Measurements from ENCODE around the gene MSL1. TPM values are rescaled to one million over a fixed set of nuclear protein-coding genes. Genes with fewer than 3 reads are reported as not detected.

Gene MSL1
- total and polyA plus RNA-seq, 9 of the 15 experiments (the other 6 are each of a cell fraction or from before 2014, with no cell fraction given) = 13.8 to 120 (median 61.9) TPM

DNA sequence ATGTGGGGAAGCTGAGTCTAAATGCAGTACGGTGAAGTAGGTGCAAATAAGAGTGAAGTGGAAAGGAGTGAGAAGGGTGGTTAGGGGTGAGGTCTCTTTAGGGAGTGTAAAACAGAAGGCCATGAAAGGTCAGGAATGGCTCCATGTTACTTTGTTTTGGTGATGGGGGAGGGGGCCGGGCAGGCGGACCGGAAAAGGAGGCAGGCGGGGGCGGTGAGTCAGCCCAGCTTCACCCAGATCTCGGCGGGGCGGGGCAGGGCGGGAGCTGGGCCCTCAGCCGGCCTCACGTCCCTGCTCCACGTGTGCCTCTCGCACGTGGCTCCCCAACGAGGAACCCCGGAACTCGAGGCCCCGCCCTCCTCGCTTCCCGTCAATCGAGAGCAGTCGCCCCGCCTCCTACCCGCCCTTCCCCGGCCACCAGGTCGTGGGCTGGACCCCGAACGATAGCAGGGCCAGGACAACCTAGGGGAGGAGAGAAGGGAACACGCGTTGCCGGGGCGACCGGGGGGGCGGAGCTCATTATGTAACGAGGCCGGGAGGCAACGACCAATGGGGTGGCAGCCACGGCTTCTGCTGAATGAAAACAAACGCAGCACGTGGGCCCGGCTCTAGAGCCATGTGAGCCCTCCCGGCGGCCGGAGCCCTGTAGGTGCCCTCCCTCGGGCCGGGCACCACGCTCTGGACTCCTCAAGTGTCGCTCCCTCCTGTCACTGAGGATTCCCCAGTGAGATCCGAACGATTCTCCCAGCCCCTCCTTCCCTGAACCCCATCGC is 22.7 kb upstream of the MSL1 start (continued):
- TF ChIP-seq SREBF2 (CRISPR knock-in tag; IDR thresholded peaks at IDR 0.05) = no peak
- TF ChIP-seq KLF1 (tag; IDR thresholded peaks at IDR 0.05) = no peak
- no peak; the same call in 1 of the 2 replicates for TF ChIP-seq NFIC (IDR thresholded peaks at IDR 0.05)
- TF ChIP-seq RBM39 (optimal IDR thresholded peaks at IDR 0.05; ENCODE audit: low read depth, low read length) = peak; percentile 57
- TF ChIP-seq ELF4 (CRISPR knock-in tag; IDR thresholded peaks at IDR 0.05) = peak; percentile 87
- TF ChIP-seq, protein P1, sequence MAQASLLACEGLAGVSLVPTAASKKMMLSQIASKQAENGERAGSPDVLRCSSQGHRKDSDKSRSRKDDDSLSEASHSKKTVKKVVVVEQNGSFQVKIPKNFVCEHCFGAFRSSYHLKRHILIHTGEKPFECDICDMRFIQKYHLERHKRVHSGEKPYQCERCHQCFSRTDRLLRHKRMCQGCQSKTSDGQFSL (CRISPR knock-in tag; IDR thresholded peaks at IDR 0.05) = no peak
- TF ChIP-seq, protein P1 (tag; IDR thresholded peaks at IDR 0.05) = no peak
- TF ChIP-seq SOX6 (IDR thresholded peaks at IDR 0.05) = no peak
- no peak for TF ChIP-seq ZNF696 (CRISPR knock-in tag; conservative IDR thresholded peaks at IDR 0.05)
- no peak for TF ChIP-seq PATZ1 (CRISPR knock-in tag; IDR thresholded peaks at IDR 0.05; ENCODE audit: borderline replicate concordance)
- TF ChIP-seq HNRNPUL1 (IDR thresholded peaks at IDR 0.05; ENCODE audit: low read length) = no peak
- TF ChIP-seq FOXA3 (CRISPR knock-in tag; conservative IDR thresholded peaks at IDR 0.05 in 1 of 2, IDR thresholded peaks at IDR 0.05 in 1 of 2) = 0 out of 4 replicates have a peak, but pooled peaks of 1 of the 2 experiments have one; percentile 33
- TF ChIP-seq FIP1L1 (IDR thresholded peaks at IDR 0.05; ENCODE audit: low read depth, low read length, poor library complexity, severe bottlenecking) = peak; percentile 50
- TF ChIP-seq NR2C1 (IDR thresholded peaks at IDR 0.05) = no peak
- peak; percentile 69 for TF ChIP-seq NR2C1 (tag; IDR thresholded peaks at IDR 0.05)
- TF ChIP-seq NONO (IDR thresholded peaks at IDR 0.05; ENCODE audit: low read depth in 2 of 2, low read length in 1 of 2) = no peak; a peak in 1 of 4 replicates
- TF ChIP-seq E2F6 (IDR thresholded peaks at IDR 0.05; ENCODE audit: borderline replicate concordance in 1 of 2, extremely low read depth in 1 of 2, insufficient read depth in 1 of 2, insufficient read length in 1 of 2, low read depth in 1 of 2, low read length in 1 of 2, poor library complexity in 1 of 2, severe bottlenecking in 1 of 2) = peak; percentile 96
- TF ChIP-seq HNRNPLL (IDR thresholded peaks at IDR 0.05; ENCODE audit: low read depth, low read length, poor library complexity, severe bottlenecking) = no peak
- TF ChIP-seq PRPF4 (IDR thresholded peaks at IDR 0.05; ENCODE audit: insufficient read depth, low read depth, low read length, poor library complexity, severe bottlenecking) = no peak
- peak; percentile 15; the same call in 1 of the 2 replicates for TF ChIP-seq KAT7 (CRISPR knock-in tag; IDR thresholded peaks at IDR 0.05; ENCODE audit: borderline replicate concordance)
- TF ChIP-seq ZSCAN29 (IDR thresholded peaks at IDR 0.05) = no peak; the same call in 1 of the 2 replicates
- no peak for TF ChIP-seq GTF2B (IDR thresholded peaks at IDR 0.05; ENCODE audit: extremely low read depth, insufficient read length)
- no peak for TF ChIP-seq ZNF79 (CRISPR knock-in tag; IDR thresholded peaks at IDR 0.05; ENCODE audit: low read depth)
